HL-60/S4 treated with retinoic acid at 250 ng/mL for 4 days and 3 days (cell line): Measurements from ENCODE around the gene SPDYE2.
"Not testable (repeated sequence)": the region's sequence is repeated elsewhere in the genome, so short reads cannot be mapped to it uniquely, and the experiment has no call there.

ENCODE experiments used
- in situ Hi-C: fragments of 300-500 bp; cut with MboI; formaldehyde crosslinking; loops from 2 replicates; pipeline ENCODE4 v1.7.0; 2022; ENCODE audit warnings: low sequenced_read_pairs

The SPDYE2 gene

GRCh38 chr7:102550808-102551422, at the start of gene SPDYE2:
Gene SPDYE2, plus strand, starts transcription at chr7:102551226. Its CDS starts 2,030 bp downstream, at chr7:102553256.
- in situ Hi-C loops = not testable (repeated sequence)

GRCh38 chr7:102503141-102503540, 47.9 kb upstream of the SPDYE2 start:
- in situ Hi-C loops = not testable (repeated sequence)

GRCh38 chr7:102505298-102506185, 45.5 kb upstream of the SPDYE2 start:
- in situ Hi-C loops = not testable (repeated sequence)

GRCh38 chr7:102507410-102508088, 43.5 kb upstream of the SPDYE2 start:
- in situ Hi-C loops = not testable (repeated sequence)

GRCh38 chr7:102510575-102510974, 40.5 kb upstream of the SPDYE2 start:
- in situ Hi-C loops = not testable (repeated sequence)

- in situ Hi-C loops = not testable (repeated sequence)
These were observed 39.0 kb upstream of the SPDYE2 start for GRCh38 chr7:102511860-102512522.

- in situ Hi-C loops = not testable (repeated sequence)
These were observed 38.3 kb upstream of the SPDYE2 start for GRCh38 chr7:102512642-102513221.

- in situ Hi-C loops = not testable (repeated sequence)
These were observed 35.9 kb upstream of the SPDYE2 start for GRCh38 chr7:102514881-102515721.

GRCh38 chr7:102515889-102516288, 35.1 kb upstream of the SPDYE2 start:
- in situ Hi-C loops = not testable (repeated sequence)

GRCh38 chr7:102516951-102517350, 34.1 kb upstream of the SPDYE2 start:
- in situ Hi-C loops = not testable (repeated sequence)

- in situ Hi-C loops = not testable (repeated sequence)
These were observed 33.4 kb upstream of the SPDYE2 start, which contains the start of gene RASA4B for GRCh38 chr7:102517550-102518147. Gene RASA4B, minus strand, starts transcription at chr7:102517777. Its CDS starts 67 bp downstream, at chr7:102517710.

- in situ Hi-C loops = not testable (repeated sequence)
These were observed 30.2 kb upstream of the SPDYE2 start for GRCh38 chr7:102520797-102521196.

GRCh38 chr7:102524803-102525202, 26.2 kb upstream of the SPDYE2 start:
- in situ Hi-C loops = not testable (repeated sequence)

- in situ Hi-C loops = not testable (repeated sequence)
These were observed 23.8 kb upstream of the SPDYE2 start for GRCh38 chr7:102527182-102527581.

GRCh38 chr7:102527822-102528793, 22.9 kb upstream of the SPDYE2 start:
- in situ Hi-C loops = not testable (repeated sequence)

GRCh38 chr7:102531583-102531982, 19.4 kb upstream of the SPDYE2 start:
- in situ Hi-C loops = not testable (repeated sequence)

- in situ Hi-C loops = not testable (repeated sequence)
These were observed 18.9 kb upstream of the SPDYE2 start for GRCh38 chr7:102532127-102532526.

- in situ Hi-C loops = not testable (repeated sequence)
These were observed 15.9 kb upstream of the SPDYE2 start for GRCh38 chr7:102535062-102535615.
